GM19397 (cell line): ENCODE data around the gene LACRT.
"Not testable (repeated sequence)": the region's sequence is repeated elsewhere in the genome, so short reads cannot be mapped to it uniquely, and the experiment has no call there.

ENCODE experiments used
- ATAC-seq: cut with Tn5 transposase; IDR thresholded peaks from one replicate; pipeline ENCODE4 v1.9.1; 2021; ENCODE audit warnings: mild to moderate bottlenecking, moderate library complexity; ENCODE audit not compliant: unreplicated experiment

LACRT gene

GRCh38 chr12:54641089-54641488 lies 6.4 kb upstream of the LACRT start:
- ATAC-seq = no peak

- not testable (repeated sequence) for ATAC-seq
Observed at GRCh38 chr12:54639112-54639511, 4.4 kb upstream of the LACRT start.

GRCh38 chr12:54631988-54632728 lies 2.5 kb downstream of the LACRT start:
- no peak for ATAC-seq

- no peak for ATAC-seq
Observed at GRCh38 chr12:54631551-54631950, 3.1 kb downstream of the LACRT start.

- ATAC-seq = no peak
Observed at GRCh38 chr12:54629925-54630324, 4.8 kb downstream of the LACRT start.

- ATAC-seq = no peak
Observed at GRCh38 chr12:54628186-54628846, 6.4 kb downstream of the LACRT start.

- ATAC-seq = no peak
Observed at GRCh38 chr12:54627304-54627703, 7.4 kb downstream of the LACRT start.

GRCh38 chr12:54625598-54625997 lies 9.1 kb downstream of the LACRT start:
- ATAC-seq = no peak

- no peak for ATAC-seq
Observed at GRCh38 chr12:54624315-54625279, 10.1 kb downstream of the LACRT start.

- ATAC-seq = no peak
Observed at GRCh38 chr12:54622463-54623183, 12.1 kb downstream of the LACRT start.

GRCh38 chr12:54616933-54617680 lies 17.6 kb downstream of the LACRT start:
- ATAC-seq = no peak

GRCh38 chr12:54612225-54612750 lies 22.4 kb downstream of the LACRT start:
- ATAC-seq = no peak

GRCh38 chr12:54611715-54612149 lies 23.0 kb downstream of the LACRT start:
- no peak for ATAC-seq

GRCh38 chr12:54608769-54609168 lies 25.9 kb downstream of the LACRT start:
- ATAC-seq = no peak

GRCh38 chr12:54608156-54608555 lies 26.5 kb downstream of the LACRT start:
- no peak for ATAC-seq

- ATAC-seq = no peak
Observed at GRCh38 chr12:54606556-54606955, 28.1 kb downstream of the LACRT start.

GRCh38 chr12:54605138-54605970 lies 29.3 kb downstream of the LACRT start:
- ATAC-seq = no peak

GRCh38 chr12:54604436-54604835 lies 30.3 kb downstream of the LACRT start:
- no peak for ATAC-seq

- ATAC-seq = no peak
Observed at GRCh38 chr12:54603872-54604271, 30.8 kb downstream of the LACRT start.
